GM19035 (cell line): ENCODE results near the gene CA10.

Experiments used
- ATAC-seq: cut with Tn5 transposase; IDR thresholded peaks from one replicate; pipeline ENCODE4 v1.9.1; 2021; ENCODE audit not compliant: unreplicated experiment

The CA10 gene

GRCh38 chr17:51770027-51770759, 388.3 kb downstream of the CA10 start:
- no peak for ATAC-seq

DNA sequence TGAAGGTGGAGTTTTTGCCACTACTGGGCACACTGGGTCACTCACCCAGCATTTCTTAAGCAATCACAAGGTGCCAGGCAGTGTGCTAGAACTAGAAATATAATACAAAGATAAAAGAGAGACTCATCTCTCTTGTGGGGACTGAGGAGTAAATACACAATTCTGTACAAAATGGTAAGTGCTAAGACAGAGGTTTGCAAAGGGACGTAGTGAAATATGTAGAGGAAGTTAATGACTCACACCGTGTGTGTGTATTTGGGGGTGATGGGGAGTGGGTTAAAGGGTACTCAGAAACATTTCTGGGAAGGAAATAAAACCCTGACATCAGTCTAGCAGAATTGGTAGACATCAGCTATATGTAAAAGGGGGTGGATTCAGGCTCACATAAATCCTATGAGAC, 389.3 kb downstream of the CA10 start:
- ATAC-seq: no peak

GRCh38 chr17:51768706-51769105, 389.8 kb downstream of the CA10 start:
- no peak for ATAC-seq

- ATAC-seq: no peak
Observed at GRCh38 chr17:51767287-51767686, 391.2 kb downstream of the CA10 start.

DNA sequence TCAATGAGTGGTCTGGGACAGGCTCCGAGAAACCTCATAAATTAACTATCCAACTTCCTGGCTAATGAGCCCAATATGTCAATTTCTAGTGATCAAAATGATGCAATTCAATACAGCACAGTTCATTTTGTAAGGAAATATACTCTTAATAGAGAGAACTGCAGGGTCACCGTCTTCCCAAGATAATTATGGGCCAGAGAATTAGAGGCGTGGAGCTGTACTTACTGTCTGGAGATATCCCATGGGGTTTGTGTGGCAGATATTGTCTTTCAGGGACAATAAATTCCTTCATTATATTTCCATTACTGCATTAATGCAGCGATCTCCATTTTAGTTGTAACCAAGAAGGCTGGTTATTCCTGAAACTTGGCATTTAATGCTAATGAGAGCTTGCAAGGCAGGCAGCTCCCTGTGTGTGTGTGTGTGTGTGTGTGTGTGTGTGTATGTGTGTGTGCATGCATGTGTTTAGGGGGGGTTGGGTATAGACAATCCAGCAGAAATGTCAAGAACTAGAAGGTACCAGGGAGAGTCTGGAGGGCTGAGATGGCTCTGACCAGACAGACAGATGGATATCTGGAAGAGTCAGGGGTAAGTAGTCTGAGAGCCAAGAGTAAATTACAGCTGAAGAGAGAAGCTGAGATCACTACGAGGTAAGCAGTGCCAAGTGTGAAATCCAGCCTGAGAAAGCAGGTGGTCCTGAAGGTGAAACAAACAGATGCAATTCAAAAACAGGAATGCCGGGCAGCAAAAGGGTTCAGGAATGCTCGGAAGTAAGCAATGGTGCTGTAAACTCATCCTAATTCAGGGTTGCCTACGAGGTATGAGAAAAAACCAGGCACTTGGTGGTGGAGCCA, 393.0 kb downstream of the CA10 start:
- ATAC-seq: no peak

GRCh38 chr17:51764387-51764971, 394.0 kb downstream of the CA10 start:
- ATAC-seq: peak; percentile 90

DNA sequence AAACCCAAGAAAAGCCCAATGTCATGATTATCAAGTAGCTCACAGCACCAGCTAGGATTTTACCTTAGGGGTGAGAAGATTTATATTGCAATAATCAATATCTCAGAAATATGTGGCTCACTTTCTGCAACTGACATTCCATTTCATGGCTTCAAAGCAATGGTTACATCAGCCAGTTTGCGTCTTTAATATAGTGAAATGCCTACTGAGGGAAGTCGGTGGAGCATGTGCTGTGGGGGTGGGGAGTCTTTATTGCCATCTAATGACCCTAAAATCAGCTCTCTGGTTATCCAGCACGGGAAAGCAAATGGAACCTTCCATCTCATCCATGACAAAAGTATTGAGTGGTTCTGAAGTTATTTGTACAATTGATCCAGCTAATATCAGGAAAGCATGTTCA, 395.5 kb downstream of the CA10 start:
- no peak for ATAC-seq

GRCh38 chr17:51761105-51761504, 397.4 kb downstream of the CA10 start:
- ATAC-seq: no peak

GRCh38 chr17:51759260-51759659, 399.3 kb downstream of the CA10 start:
- no peak for ATAC-seq

DNA sequence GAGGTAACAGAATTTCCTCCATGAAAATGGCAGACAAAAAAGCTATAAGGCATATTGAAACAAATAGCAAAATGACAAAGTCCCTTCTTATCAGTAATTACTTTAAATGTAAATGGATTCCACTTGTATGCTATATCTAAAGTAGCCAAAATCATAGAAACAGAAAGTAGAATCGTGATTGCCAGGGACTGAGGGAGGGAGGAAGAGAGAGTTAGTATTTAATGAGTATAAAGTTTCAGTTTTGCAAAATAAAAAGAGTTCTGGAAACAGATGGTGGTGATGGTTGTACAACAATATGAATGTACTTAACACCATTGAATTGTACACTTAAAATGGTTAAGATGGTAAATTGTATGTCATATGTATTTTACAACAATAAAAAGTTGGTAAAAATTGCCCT, 407.4 kb downstream of the CA10 start:
- ATAC-seq: no peak

- ATAC-seq: no peak
Observed at GRCh38 chr17:51748749-51749604, 409.5 kb downstream of the CA10 start.

DNA sequence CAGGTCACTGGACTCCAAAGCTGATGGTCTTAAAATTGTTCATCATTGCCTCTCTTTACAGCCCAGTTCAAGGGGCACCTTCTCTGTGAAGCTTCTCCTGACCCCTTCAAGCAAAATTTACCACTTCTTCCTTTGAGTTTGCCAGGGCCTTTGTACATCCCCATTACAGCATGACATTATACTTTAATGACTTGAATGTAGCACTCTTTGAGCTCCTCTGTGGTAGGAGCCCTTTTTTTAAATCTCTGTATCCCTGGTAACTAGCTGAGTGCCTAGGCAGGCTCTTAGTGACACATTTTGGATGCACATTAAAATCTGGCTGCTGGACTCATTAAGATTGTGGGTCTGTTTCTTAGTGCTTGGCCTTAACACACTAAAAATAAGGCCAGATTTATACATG, 412.1 kb downstream of the CA10 start:
- no peak for ATAC-seq

GRCh38 chr17:51745993-51746392, 412.5 kb downstream of the CA10 start:
- no peak for ATAC-seq

GRCh38 chr17:51743477-51743876, 415.0 kb downstream of the CA10 start:
- no peak for ATAC-seq

GRCh38 chr17:51742571-51742970, 415.9 kb downstream of the CA10 start:
- no peak for ATAC-seq

- no peak for ATAC-seq
Observed at GRCh38 chr17:51741458-51741857, 417.1 kb downstream of the CA10 start.

- ATAC-seq: no peak
Observed at GRCh38 chr17:51740531-51740930, 418.0 kb downstream of the CA10 start.

DNA sequence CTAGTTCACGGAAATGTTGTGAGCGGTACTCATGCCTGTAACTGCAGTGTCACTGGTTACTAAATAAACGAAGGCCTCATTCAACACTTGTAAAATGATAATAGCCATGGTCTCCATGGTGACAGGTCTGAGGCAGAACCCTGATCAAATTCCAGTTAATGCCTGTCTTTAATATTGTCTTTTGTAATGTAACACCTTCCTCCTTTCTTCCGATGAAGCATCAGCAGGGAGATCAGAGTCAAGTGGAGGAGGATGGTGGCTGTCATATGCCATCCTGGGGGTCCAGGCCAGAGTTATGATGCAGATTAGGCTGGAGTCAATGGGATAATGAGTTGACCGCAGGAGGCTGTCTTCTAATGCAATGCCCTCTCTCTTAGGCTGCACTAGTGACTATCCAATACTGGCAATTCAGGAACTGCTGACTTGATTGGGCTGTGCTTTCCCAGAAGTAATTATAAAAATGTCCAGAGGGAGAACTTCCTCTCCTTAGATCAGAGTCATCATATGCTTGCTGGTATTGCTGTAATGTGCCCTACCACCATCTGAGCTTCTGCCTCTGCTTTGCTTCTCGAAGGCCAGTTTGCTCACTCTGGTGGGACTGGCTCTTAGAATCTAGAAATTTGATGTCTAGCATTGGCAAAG, 419.1 kb downstream of the CA10 start:
- ATAC-seq: no peak

DNA sequence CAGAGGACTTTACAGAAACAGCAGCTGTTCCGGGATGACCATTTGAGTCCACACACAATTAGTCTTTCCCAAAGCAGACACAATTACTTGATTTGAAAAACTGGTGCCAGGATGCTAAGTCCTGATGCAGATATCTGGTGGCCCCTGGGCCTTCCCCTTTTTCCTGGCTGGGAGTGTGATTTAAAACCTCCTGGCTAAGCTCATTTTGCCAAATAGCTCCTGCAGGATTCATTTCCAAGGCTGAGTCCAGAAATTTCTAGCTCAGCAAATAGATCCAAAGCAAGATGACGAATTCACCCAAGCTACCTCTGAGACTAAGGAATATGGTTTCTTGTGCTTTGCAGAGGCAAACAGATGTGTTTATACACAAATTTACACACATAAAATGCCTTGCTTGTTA, 422.2 kb downstream of the CA10 start:
- no peak for ATAC-seq

DNA sequence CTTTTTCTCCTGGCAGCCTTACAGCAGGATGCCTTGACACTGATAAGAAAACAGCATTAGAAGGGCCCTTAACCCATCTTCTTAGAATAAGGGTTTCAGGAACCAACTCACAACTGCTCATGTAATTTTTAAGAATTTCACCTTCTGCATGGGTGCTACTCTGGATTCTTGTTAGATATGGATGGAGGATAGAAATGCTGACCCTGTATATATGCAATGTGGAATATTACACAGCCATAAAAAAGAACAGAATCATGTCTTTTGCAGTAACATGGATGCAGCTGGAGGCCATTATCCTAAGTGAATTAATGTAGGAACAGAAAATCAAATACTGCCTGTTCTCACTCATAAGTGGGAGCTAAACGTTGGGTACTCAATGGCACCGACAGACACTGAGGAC, 423.5 kb downstream of the CA10 start:
- no peak for ATAC-seq

DNA sequence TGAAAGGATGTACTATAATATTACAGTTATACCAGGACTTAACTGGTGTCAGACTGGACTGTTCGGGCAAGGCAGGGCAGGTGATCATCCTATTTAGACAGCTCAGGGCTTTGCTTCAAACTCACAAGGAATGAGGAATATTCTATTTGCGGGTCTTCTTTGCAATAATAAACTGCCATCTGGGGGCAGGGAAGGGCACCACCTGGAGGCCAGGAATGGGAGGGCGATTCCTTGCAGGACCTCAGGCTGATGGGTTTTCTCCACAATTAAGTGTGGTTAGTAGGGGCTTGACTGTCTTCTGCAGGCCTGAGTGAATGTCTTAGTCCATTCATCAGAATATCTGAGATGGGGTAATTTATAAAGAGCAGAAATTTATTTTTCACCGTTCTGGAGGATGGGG, 424.1 kb downstream of the CA10 start:
- ATAC-seq: no peak
